NCI-H187 (cell line): ENCODE results near the gene ATP10A.
"Not testable (repeated sequence)": the region's sequence is repeated elsewhere in the genome, so short reads cannot be mapped to it uniquely, and the experiment has no call there.

Source experiments
- DNase-seq, 2 experiments: peaks; one replicate each; lab custom pipeline; 2025; lab: John Stamatoyannopoulos, UW

The ATP10A gene

DNA sequence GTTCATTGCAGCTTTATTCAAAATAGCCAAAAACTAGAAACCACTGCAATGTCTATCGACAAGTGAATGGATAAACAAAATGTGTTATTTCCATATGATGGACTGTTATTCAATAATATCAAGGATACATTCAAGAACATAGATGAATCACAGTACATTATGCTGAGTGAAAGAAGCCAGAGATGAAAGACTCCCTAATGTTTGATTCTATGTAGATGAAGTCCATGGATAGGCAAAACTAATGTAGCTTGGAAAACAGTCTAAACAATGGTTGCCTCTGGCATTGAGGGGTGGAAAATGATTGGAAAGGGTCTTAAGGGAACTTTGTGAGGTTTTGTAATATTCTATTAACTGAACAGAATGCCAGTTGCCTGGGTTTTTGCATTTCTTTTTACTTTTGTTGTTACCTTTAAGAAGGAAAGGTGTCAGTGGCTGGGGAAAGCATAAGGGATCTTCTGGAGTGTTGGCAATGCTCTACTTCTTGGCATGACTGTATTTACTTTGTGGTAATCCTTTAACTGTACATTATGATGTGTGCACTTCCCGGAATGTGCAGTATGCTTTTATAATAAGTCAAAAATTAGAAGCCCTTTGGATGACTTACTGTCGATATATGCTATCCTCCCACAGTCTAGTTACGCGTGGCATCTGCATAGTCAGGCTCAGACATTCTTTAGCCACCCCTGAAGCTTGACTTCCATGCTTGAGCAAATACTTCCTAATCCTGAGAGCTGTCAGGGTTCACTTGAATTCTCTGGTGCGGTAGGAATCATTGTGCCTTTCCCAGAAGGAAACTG lies 20.5 kb upstream of the ATP10A start:
- no peak for DNase-seq

- DNase-seq, result no peak
Observed at GRCh38 chr15:25882466-25882865, 19.3 kb upstream of the ATP10A start.

- not testable (repeated sequence) for DNase-seq
Observed at GRCh38 chr15:25880877-25881276, 17.8 kb upstream of the ATP10A start.

- DNase-seq, result no peak
Observed at GRCh38 chr15:25880411-25880810, 17.3 kb upstream of the ATP10A start.

DNA sequence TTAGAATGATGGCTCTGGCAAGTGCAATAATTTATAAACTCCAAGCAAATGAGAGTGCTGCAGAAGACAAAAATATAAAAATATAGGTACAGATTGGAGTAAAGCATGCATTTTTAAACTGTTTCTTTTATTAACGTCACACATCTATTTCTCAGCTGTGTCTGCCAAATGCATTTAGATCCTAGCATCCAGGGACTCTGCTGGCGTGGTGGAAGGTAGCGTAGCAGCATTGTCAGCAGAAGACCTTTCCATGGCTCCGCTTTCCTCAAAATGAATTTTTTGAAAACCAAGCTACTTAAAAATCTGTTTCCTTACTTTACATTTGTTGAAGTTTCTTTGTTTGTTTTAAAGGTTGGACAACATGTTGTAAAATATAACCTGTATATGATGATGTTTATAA lies 16.3 kb upstream of the ATP10A start:
- no peak for DNase-seq

GRCh38 chr15:25877681-25878080 lies 14.6 kb upstream of the ATP10A start:
- DNase-seq, result no peak

GRCh38 chr15:25876231-25877140 lies 13.4 kb upstream of the ATP10A start:
- DNase-seq, result no peak

DNA sequence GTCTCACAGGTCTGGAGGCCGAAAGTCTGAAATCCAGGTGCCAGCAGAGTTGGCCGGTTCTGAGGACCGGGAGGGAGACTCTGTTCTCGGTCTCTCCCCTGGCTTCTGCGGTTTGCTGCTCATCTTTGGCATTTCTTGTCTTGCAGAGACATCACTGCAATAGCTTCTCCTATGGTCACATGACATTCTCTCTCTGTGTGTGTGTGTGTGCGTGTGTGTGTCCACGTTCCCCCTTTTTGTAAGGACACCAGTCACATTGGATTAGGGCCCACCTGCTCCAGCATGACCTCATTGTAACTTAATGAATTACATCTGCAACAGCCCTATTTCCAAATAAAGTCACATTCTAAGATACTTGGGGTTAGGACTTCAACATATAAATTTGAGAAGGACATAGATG lies 12.4 kb upstream of the ATP10A start:
- no peak for DNase-seq

DNA sequence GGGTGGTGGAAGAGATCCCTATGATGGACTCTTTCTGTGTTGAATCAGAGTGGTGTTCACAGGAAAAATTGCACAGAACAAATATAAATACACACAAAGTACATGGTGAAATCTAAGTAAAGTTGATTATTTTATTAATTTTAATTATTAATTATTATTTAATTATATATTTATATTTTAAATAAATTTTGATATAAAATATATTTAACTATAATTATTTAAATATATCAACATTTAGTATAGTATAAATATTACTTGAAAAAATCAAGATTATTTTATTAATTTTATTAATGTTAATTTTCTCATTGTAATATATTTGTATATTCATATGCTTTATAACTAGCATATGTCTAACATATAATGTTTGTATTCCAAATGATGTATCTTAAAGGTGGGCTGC lies 11.3 kb upstream of the ATP10A start:
- DNase-seq, result no peak

- no peak for DNase-seq
Observed at GRCh38 chr15:25871403-25871802, 8.3 kb upstream of the ATP10A start.

GRCh38 chr15:25870938-25871337 lies 7.8 kb upstream of the ATP10A start:
- DNase-seq, result no peak

DNA sequence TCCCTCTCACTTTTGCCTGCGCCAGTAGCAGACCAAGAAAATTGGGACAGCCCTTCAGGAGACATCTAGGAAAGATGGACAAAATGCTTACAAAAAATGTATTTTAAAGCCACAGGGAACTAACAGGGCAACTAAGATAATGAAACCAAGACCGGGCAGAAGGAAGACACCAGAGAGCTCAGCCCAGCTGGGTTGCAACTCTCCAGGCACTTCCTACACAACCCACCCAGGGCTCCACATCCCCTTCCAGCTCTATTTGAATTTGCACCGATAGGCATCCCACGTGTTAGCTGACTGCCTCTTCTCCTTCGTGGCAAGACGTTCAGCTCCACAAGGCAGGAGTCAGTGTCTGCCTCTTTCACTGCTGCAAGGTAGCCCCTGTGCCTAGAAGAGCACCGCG lies 6.6 kb upstream of the ATP10A start:
- no peak for DNase-seq

GRCh38 chr15:25866874-25867273 lies 3.7 kb upstream of the ATP10A start:
- no peak for DNase-seq

GRCh38 chr15:25866251-25866650 lies 3.1 kb upstream of the ATP10A start:
- DNase-seq, result no peak

DNA sequence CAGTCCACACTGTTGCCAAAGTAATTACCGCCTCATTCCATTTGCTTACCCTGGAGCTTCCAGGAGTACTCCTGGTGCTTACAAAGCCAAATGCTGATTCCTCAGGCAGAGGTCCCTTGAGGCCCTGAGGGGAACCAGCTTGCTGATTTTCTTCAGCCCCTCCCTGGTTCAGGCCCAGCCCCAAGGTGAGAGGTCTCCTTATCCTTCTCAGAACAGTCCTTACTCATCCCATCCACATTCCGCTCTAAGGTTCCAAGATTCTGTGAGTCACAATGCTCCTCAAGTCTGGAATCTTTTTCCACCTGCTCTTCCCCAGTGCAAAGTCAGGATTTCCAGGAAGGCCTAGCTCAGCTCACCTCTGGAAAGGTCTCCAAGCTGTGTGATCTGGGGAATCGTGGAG lies 1.8 kb upstream of the ATP10A start:
- DNase-seq, result no peak

DNA sequence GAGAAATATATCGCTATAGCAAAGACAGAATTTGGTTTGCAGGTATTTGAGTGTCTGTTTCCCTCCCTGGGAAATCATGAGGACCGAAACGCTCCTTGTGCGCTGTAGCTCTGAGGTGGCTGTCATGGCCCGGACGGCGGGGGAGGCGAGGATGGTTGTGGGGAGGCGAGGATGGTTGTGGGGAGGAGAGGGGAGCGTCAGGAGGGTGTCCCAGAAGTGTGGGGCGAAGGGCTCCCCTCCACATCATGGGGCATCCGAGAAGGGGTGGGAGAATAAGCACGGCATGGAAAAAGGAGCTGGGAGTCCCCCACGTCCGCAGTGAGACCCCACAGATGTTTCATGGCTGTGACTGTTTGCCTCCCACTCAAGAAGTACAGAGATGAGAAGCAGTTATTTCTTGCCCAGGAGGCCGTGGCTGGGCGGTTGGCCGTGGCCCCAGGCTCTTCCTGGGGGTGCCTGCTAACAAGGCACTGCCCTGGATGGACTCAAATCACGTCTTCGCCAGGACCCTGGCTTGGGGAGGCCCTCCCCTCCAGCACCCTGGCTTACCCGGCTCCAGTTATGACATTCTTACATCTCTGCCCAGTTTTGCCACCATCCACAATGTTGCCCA lies 947 bp upstream of the ATP10A start:
- DNase-seq, result no peak

DNA sequence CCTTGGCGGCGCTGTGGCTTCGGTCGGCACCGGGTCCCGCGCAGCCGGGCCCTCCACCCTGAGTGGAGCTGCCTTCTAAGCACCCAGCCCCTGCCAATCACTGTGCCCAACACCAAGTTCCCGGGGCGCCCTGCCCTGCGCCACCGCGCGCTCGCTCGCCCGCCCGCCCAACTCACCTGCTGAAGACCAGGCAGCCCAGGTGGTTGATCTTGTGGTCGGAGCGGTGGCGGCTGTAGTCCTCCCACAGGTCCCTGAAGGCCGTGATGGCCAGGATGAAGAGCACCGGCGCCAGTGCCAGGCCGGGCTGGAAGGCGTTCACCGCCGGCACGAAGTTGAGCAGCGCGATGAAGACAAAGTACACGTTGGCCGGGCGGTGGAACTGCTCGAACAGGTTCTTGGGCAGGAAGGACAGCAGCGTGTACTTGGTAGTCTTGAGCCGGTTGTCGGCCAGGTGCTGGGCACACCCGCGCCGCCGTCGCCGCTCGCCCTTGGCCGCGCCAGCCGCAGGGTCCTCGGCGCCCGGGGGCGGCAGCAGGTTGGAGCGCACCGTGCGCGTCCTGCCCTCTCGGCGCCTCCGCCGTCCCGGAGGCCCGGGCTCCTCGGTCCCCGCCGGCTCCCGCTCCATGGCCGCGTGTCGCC lies 536 bp downstream of the ATP10A start:
- DNase-seq, result no peak

- no peak for DNase-seq
Observed at GRCh38 chr15:25862071-25862471, 1.1 kb downstream of the ATP10A start.

GRCh38 chr15:25860885-25861866 lies 2.0 kb downstream of the ATP10A start:
- no peak for DNase-seq

GRCh38 chr15:25859838-25860645 lies 3.1 kb downstream of the ATP10A start:
- no peak for DNase-seq
